HCT116 (cell line): Measurements from ENCODE around the gene PARVB.

Experiments used
- ZNF274 ChIP-seq: fragments of 200-500 bp; sonication (Bioruptor generic); IDR thresholded peaks from 2 replicates; pipeline ENCODE4 v1.6.1; 2014; ENCODE audit warnings: mild to moderate bottlenecking, low read depth, low read length, inconsistent platforms
- TF ChIP-seq, protein P1 (sequence below), 3 experiments: fragments of 200-600 bp in 1 of 3; sonication (generic) in 1 of 3; IDR thresholded peaks in 2 of 3; conservative IDR thresholded peaks in 1 of 3; 2 replicates each; pipeline ENCODE4 v1.5.1; 2012 to 2017; ENCODE audit warnings: low read depth in 2 of 3, low read length in 2 of 3, antibody characterized with exemption in 1 of 3, borderline replicate concordance in 1 of 3, control low read depth in 1 of 3, mild to moderate bottlenecking in 1 of 3, mixed read lengths in 1 of 3, mixed run types in 1 of 3, moderate library complexity in 1 of 3; ENCODE audit not compliant: insufficient read depth in 1 of 3

GRCh38 chr22:44214187-44214586 lies 190.1 kb downstream of the PARVB start:
- no peak for TF ChIP-seq ZNF274
- TF ChIP-seq, protein P1, sequence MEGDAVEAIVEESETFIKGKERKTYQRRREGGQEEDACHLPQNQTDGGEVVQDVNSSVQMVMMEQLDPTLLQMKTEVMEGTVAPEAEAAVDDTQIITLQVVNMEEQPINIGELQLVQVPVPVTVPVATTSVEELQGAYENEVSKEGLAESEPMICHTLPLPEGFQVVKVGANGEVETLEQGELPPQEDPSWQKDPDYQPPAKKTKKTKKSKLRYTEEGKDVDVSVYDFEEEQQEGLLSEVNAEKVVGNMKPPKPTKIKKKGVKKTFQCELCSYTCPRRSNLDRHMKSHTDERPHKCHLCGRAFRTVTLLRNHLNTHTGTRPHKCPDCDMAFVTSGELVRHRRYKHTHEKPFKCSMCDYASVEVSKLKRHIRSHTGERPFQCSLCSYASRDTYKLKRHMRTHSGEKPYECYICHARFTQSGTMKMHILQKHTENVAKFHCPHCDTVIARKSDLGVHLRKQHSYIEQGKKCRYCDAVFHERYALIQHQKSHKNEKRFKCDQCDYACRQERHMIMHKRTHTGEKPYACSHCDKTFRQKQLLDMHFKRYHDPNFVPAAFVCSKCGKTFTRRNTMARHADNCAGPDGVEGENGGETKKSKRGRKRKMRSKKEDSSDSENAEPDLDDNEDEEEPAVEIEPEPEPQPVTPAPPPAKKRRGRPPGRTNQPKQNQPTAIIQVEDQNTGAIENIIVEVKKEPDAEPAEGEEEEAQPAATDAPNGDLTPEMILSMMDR (IDR thresholded peaks at IDR 0.05 in 2 of 3, conservative IDR thresholded peaks at IDR 0.05 in 1 of 3; ENCODE audit: borderline replicate concordance in 1 of 3, insufficient read depth in 1 of 3, low read depth in 2 of 3, low read length in 2 of 3) = no peak
